HEK293T (cell line): ENCODE data around the gene RIPOR2.
A peak's percentile ranks its signal among the peaks of the same experiment; 100 is the strongest.

Experiments
- CTCF ChIA-PET: fragments of 350-600 bp; formaldehyde crosslinking; extraction: SDS; loops from one replicate; lab custom pipeline; 2021; ENCODE audit warnings: antibody characterized with exemption, inconsistent platforms; lab: Yijun Ruan, JAX
- POLR2A ChIA-PET: fragments of 350-600 bp; formaldehyde crosslinking; extraction: SDS; loops from one replicate; lab custom pipeline; 2020; ENCODE audit warnings: antibody characterized with exemption, inconsistent platforms; lab: Yijun Ruan, JAX
- DNase-seq: peaks from one replicate; pipeline ENCODE4 v3.0.0; 2012; ENCODE audit warnings: mixed read lengths; ENCODE audit errors: extremely low spot score
- ARNT ChIP-seq: fragments of 450-650 bp; IDR thresholded peaks from 2 replicates; pipeline ENCODE4 v1.6.1; 2017; ENCODE audit warnings: mild to moderate bottlenecking
- BHLHE40 ChIP-seq: fragments of 450-650 bp; IDR thresholded peaks from 2 replicates; pipeline ENCODE4 v1.6.1; 2016; ENCODE audit warnings: mild to moderate bottlenecking, moderate library complexity, borderline replicate concordance
- CTBP1 ChIP-seq: fragments of 450-650 bp; IDR thresholded peaks from 2 replicates; pipeline ENCODE4 v1.6.1; 2016; ENCODE audit warnings: borderline replicate concordance
- ELF4 ChIP-seq: fragments of 450-650 bp; IDR thresholded peaks from 2 replicates; pipeline ENCODE4 v1.6.1; 2017; ENCODE audit warnings: antibody characterized with exemption
- FOXA1 ChIP-seq: fragments of 450-650 bp; IDR thresholded peaks from 2 replicates; pipeline ENCODE4 v1.6.1; 2016; ENCODE audit warnings: mild to moderate bottlenecking
- FOXK2 ChIP-seq: fragments of 450-650 bp; IDR thresholded peaks from 2 replicates; pipeline ENCODE4 v1.6.1; 2016; ENCODE audit warnings: mild to moderate bottlenecking
- FOXM1 ChIP-seq: fragments of 450-650 bp; IDR thresholded peaks from 2 replicates; pipeline ENCODE4 v1.6.1; 2017; ENCODE audit warnings: mild to moderate bottlenecking, borderline replicate concordance
- HDGF ChIP-seq: fragments of 450-650 bp; IDR thresholded peaks from 2 replicates; pipeline ENCODE4 v1.6.1; 2017; ENCODE audit warnings: antibody characterized with exemption, borderline replicate concordance
- L3MBTL2 ChIP-seq: fragments of 450-650 bp; conservative IDR thresholded peaks from 2 replicates; pipeline ENCODE4 v1.6.1; 2016; ENCODE audit warnings: mild to moderate bottlenecking
- LEF1 ChIP-seq: fragments of 450-650 bp; IDR thresholded peaks from 2 replicates; pipeline ENCODE4 v1.6.1; 2017; ENCODE audit warnings: mild to moderate bottlenecking, borderline replicate concordance
- NFRKB ChIP-seq: fragments of 450-650 bp; IDR thresholded peaks from 2 replicates; pipeline ENCODE4 v1.6.1; 2016; ENCODE audit warnings: mild to moderate bottlenecking, moderate library complexity
- PKNOX1 ChIP-seq: fragments of 450-650 bp; IDR thresholded peaks from 2 replicates; pipeline ENCODE4 v1.6.1; 2016
- SP1 ChIP-seq: fragments of 450-650 bp; IDR thresholded peaks from 2 replicates; pipeline ENCODE4 v1.6.1; 2017
- SUZ12 ChIP-seq: fragments of 450-650 bp; IDR thresholded peaks from 2 replicates; pipeline ENCODE4 v1.6.1; 2016; ENCODE audit warnings: mild to moderate bottlenecking
- TARDBP ChIP-seq: fragments of 450-650 bp; IDR thresholded peaks from 2 replicates; pipeline ENCODE4 v1.6.1; 2016
- ZNF384 ChIP-seq: fragments of 450-650 bp; IDR thresholded peaks from 2 replicates; pipeline ENCODE4 v1.6.1; 2016

RIPOR2 gene

GRCh38 chr6:24945054-24945453, 9.3 kb upstream of the RIPOR2 start:
- TF ChIP-seq CTBP1 = no peak
- TF ChIP-seq FOXM1 = no peak
- TF ChIP-seq SUZ12 = no peak
- no peak for TF ChIP-seq ZNF384
- TF ChIP-seq L3MBTL2 = no peak
- TF ChIP-seq TARDBP = no peak
- TF ChIP-seq NFRKB = no peak
- TF ChIP-seq BHLHE40 = no peak
- no peak for TF ChIP-seq ELF4
- TF ChIP-seq HDGF = no peak
- no peak for TF ChIP-seq ARNT
- no peak for TF ChIP-seq SP1
- TF ChIP-seq FOXK2 = no peak
- no peak for TF ChIP-seq LEF1
- no peak for TF ChIP-seq PKNOX1
- TF ChIP-seq FOXA1 = no peak
- CTCF ChIA-PET = interaction anchor here (1.2 kb wide), 1 partner anchor 11 kb away, joined by 4 read pairs; no protein-coding TSS in a partner anchor
- DNase-seq = no peak
- POLR2A ChIA-PET = no interaction called here

GRCh38 chr6:24943774-24944173, 8.0 kb upstream of the RIPOR2 start:
- TF ChIP-seq FOXA1 (no peak), SP1 (no peak), FOXM1 (no peak), TARDBP (no peak)
- ChIA-PET POLR2A (no interaction called here), CTCF (interaction anchor here (1.3 kb wide), 1 partner anchor 10 kb away, joined by 11 read pairs; no protein-coding TSS in a partner anchor)
- no peak for DNase-seq

- no peak for TF ChIP-seq SUZ12
- no peak for TF ChIP-seq FOXA1
- no peak for TF ChIP-seq FOXM1
- TF ChIP-seq ZNF384 = no peak
- no peak for TF ChIP-seq SP1
- no peak for TF ChIP-seq CTBP1
- no peak for TF ChIP-seq ARNT
- TF ChIP-seq LEF1 = no peak
- TF ChIP-seq FOXK2 = no peak
- no peak for TF ChIP-seq HDGF
- TF ChIP-seq PKNOX1 = no peak
- TF ChIP-seq ELF4 = no peak
- no peak for TF ChIP-seq NFRKB
- no peak for TF ChIP-seq BHLHE40
- no peak for TF ChIP-seq L3MBTL2
- CTCF ChIA-PET = no interaction called here
- no peak for DNase-seq
- POLR2A ChIA-PET = no interaction called here
Measured at GRCh38 chr6:24940311-24940917, 4.7 kb upstream of the RIPOR2 start.

GRCh38 chr6:24936641-24937317, 1.0 kb upstream of the RIPOR2 start:
- no peak for DNase-seq
- ChIA-PET POLR2A (no interaction called here), CTCF (no interaction called here)
- TF ChIP-seq ZNF384 = no peak
- TF ChIP-seq CTBP1 = no peak
- no peak for TF ChIP-seq L3MBTL2
- TF ChIP-seq BHLHE40 = no peak
- no peak for TF ChIP-seq SP1
- TF ChIP-seq HDGF = no peak
- TF ChIP-seq SUZ12 = no peak
- TF ChIP-seq FOXM1 = no peak
- no peak for TF ChIP-seq ELF4
- no peak for TF ChIP-seq TARDBP
- no peak for TF ChIP-seq ARNT
- TF ChIP-seq FOXA1 = no peak
- no peak for TF ChIP-seq NFRKB
- no peak for TF ChIP-seq PKNOX1
- no peak for TF ChIP-seq FOXK2
- TF ChIP-seq LEF1 = no peak

GRCh38 chr6:24933868-24934401, 1.8 kb downstream of the RIPOR2 start:
- ChIA-PET POLR2A (no interaction called here), CTCF (interaction anchor here (0.6 to 2.4 kb wide), 16 partner anchors 8 to 826 kb away, joined by 3 to 11 read pairs (median 5); no protein-coding TSS in a partner anchor)
- peak; percentile 63 for DNase-seq
- TF ChIP-seq FOXM1 (no peak), NFRKB (no peak), PKNOX1 (no peak)
